ENCODE data around the gene LARGE2. TPM values are rescaled to one million over a fixed set of nuclear protein-coding genes. Genes with fewer than 3 reads are reported as not detected.

The LARGE2 gene
- total RNA-seq, 1 experiment from 2014 or later: 18.4 TPM

DNA sequence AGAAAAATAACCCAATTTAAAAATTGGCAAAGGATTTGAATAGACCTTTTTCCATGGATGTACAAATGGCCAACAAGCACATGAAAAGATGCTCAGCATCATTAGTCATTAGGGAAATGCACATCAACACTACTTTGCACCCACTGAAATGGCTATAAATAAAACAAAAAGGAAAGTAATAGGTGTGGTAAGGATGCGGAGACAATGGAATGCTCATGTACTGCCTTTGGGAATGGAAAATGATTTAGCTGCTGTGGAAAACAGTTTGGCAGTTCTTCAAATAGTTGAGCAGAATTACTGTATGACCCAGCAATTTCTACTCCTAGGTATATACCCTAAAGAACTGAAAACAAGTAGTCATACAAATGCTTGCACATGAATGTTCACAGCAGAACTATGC lies 37.4 kb downstream of the LARGE2 start:
- no peaks in the 10 kb centered on the region for H3K9me2 ChIP-seq (replicated peaks; ENCODE audit: low read length)
- H4K20me1 ChIP-seq (ENCODE audit: low read length): no peaks in the 10 kb centered on the region
- H3K27ac ChIP-seq (ENCODE audit: low read length): no peak overlapping the region
- H3K9ac ChIP-seq (ENCODE audit: low read length): no peak overlapping the region
- no peaks in the 10 kb centered on the region for H3K4me1 ChIP-seq (ENCODE audit: insufficient read depth, low read length)
- no peak overlapping the region for H3K4me3 ChIP-seq (ENCODE audit: low read length)
- H3K27me3 ChIP-seq (ENCODE audit: low read length): no peaks in the 10 kb centered on the region
- H2AFZ ChIP-seq (ENCODE audit: low read length): no peak overlapping the region
- intact Hi-C loops (cut with micrococcal nuclease): loop anchor here (10.0 kb wide), 1 partner anchor 275 kb away; no protein-coding TSS in a partner anchor
- no peak for ATAC-seq
- DNase-seq: no peak
- no peaks in the 10 kb centered on the region for H3K36me3 ChIP-seq (ENCODE audit: low read depth, low read length)
- H3F3A ChIP-seq (ENCODE audit: low read length, unreplicated experiment): no peaks in the 10 kb centered on the region
- ChIA-PET POLR2A (ENCODE audit: unreplicated experiment) (no interaction called here), CTCF (no interaction called here)
- BruUV-seq (replicated peaks): no TSS peak
- no peak overlapping the region for H3K4me2 ChIP-seq (ENCODE audit: low read length)
- TF ChIP-seq EZH2 (IDR thresholded peaks at IDR 0.05; ENCODE audit: low read length, unreplicated experiment) (no peak), EZH2phosphoT487 (IDR thresholded peaks at IDR 0.05; ENCODE audit: borderline replicate concordance, low read length) (no peak)
- TF ChIP-seq, protein P1, sequence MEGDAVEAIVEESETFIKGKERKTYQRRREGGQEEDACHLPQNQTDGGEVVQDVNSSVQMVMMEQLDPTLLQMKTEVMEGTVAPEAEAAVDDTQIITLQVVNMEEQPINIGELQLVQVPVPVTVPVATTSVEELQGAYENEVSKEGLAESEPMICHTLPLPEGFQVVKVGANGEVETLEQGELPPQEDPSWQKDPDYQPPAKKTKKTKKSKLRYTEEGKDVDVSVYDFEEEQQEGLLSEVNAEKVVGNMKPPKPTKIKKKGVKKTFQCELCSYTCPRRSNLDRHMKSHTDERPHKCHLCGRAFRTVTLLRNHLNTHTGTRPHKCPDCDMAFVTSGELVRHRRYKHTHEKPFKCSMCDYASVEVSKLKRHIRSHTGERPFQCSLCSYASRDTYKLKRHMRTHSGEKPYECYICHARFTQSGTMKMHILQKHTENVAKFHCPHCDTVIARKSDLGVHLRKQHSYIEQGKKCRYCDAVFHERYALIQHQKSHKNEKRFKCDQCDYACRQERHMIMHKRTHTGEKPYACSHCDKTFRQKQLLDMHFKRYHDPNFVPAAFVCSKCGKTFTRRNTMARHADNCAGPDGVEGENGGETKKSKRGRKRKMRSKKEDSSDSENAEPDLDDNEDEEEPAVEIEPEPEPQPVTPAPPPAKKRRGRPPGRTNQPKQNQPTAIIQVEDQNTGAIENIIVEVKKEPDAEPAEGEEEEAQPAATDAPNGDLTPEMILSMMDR (conservative IDR thresholded peaks at IDR 0.05; ENCODE audit: low read depth, low read length): no peak
- no peaks in the 10 kb centered on the region for H3K79me2 ChIP-seq (ENCODE audit: low read length)
- no peaks in the 10 kb centered on the region for H3K9me3 ChIP-seq (ENCODE audit: low read length)

DNA sequence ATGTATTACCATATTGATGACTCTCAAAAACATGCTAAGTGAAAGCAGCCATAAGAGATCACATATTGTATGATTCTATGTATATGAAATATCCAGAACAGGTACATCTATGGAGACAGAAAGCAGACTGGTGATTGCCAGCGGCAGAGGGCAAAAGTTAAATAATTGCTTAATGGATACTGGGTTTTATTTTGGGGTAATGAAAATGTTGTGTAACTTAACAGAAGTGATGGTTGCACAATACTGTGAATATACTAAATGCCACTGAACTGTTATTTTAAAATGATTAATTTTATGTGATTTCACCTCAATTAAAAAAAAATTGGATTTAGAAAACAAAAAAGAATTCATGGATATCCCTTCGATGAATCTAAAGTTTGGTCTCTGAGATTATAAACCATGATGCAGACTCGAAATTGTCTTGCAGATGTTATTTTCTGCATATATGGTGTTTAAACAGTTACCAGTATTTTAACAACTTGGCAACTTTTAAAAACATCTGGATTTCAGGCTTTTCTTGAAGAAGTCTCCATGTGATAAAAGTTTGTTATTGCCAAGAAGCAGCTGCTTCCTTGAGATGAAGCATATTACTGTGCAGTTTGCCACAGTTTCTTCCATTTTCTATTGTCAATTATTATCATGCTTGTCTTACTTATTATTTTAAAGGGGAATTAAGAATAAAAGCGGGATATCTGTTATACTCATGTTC lies 38.1 kb downstream of the LARGE2 start:
- Histone ChIP-seq H3K4me1 (ENCODE audit: insufficient read depth, low read length) (no peaks in the 10 kb centered on the region), H4K20me1 (ENCODE audit: low read length) (no peaks in the 10 kb centered on the region), H3K36me3 (ENCODE audit: low read depth, low read length) (no peaks in the 10 kb centered on the region), H3K9ac (ENCODE audit: low read length) (no peak overlapping the region), H3F3A (ENCODE audit: low read length, unreplicated experiment) (no peaks in the 10 kb centered on the region), H3K27me3 (ENCODE audit: low read length) (no peaks in the 10 kb centered on the region), H2AFZ (ENCODE audit: low read length) (no peak overlapping the region), H3K27ac (ENCODE audit: low read length) (no peak overlapping the region), H3K4me3 (ENCODE audit: low read length) (no peak overlapping the region), H3K9me3 (ENCODE audit: low read length) (no peaks in the 10 kb centered on the region), H3K9me2 (replicated peaks; ENCODE audit: low read length) (no peaks in the 10 kb centered on the region), H3K4me2 (ENCODE audit: low read length) (no peak overlapping the region), H3K79me2 (ENCODE audit: low read length) (no peaks in the 10 kb centered on the region)
- intact Hi-C loops (cut with micrococcal nuclease): loop anchor here (10.0 kb wide), 1 partner anchor 274 kb away; no protein-coding TSS in a partner anchor
- BruUV-seq (replicated peaks): no TSS peak
- CTCF ChIA-PET: no interaction called here
- ATAC-seq (no peak), DNase-seq (no peak)
- TF ChIP-seq EZH2 (IDR thresholded peaks at IDR 0.05; ENCODE audit: low read length, unreplicated experiment) (no peak), EZH2phosphoT487 (IDR thresholded peaks at IDR 0.05; ENCODE audit: borderline replicate concordance, low read length) (no peak)
- TF ChIP-seq, protein P1 (conservative IDR thresholded peaks at IDR 0.05; ENCODE audit: low read depth, low read length): no peak
- POLR2A ChIA-PET (ENCODE audit: unreplicated experiment): no interaction called here

DNA sequence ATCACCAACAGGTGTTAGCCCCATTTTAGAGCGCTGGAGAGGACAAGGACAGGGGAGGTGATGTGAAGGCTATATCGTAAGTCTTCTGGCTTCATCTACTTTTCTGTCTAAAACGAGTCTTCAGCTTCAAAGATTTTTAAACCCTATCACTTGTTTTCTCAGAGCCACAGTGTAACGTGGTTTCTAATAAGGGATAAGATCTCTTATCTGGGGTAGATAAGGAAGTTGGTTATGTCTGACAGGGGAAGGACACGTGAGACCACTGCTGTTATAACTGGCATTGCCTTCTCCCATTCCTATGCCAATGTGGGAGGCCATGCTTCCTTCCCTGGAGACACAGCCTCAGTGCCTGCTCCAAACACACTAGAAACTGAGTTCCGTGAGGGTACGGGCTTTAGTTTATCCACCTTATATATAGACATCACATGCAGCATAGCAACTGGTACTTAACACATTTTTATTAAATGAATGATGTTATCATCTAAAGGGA lies 39.3 kb downstream of the LARGE2 start:
- no TSS peak for BruUV-seq (replicated peaks)

More for the DNA sequence above, 39.3 kb downstream of the LARGE2 start:
- H3K27ac ChIP-seq (ENCODE audit: low read length): no peak overlapping the region
- no peaks in the 10 kb centered on the region for H3K9me3 ChIP-seq (ENCODE audit: low read length)
- no peaks in the 10 kb centered on the region for H3K4me1 ChIP-seq (ENCODE audit: insufficient read depth, low read length)
- no peak for DNase-seq
- no peak overlapping the region for H3K4me3 ChIP-seq (ENCODE audit: low read length)
- ATAC-seq: no peak
- no peaks in the 10 kb centered on the region for H3F3A ChIP-seq (ENCODE audit: low read length, unreplicated experiment)
- H3K9me2 ChIP-seq (replicated peaks; ENCODE audit: low read length): no peaks in the 10 kb centered on the region
- intact Hi-C loops (cut with micrococcal nuclease): loop anchor here (10.0 kb wide), 1 partner anchor 273 kb away; no protein-coding TSS in a partner anchor
- H3K9ac ChIP-seq (ENCODE audit: low read length): no peak overlapping the region
- no peaks in the 10 kb centered on the region for H4K20me1 ChIP-seq (ENCODE audit: low read length)
- POLR2A ChIA-PET (ENCODE audit: unreplicated experiment): no interaction called here
- TF ChIP-seq, protein P1 (conservative IDR thresholded peaks at IDR 0.05; ENCODE audit: low read depth, low read length): no peak
- TF ChIP-seq EZH2 (IDR thresholded peaks at IDR 0.05; ENCODE audit: low read length, unreplicated experiment): no peak
- H3K4me2 ChIP-seq (ENCODE audit: low read length): no peak overlapping the region
- no peaks in the 10 kb centered on the region for H3K36me3 ChIP-seq (ENCODE audit: low read depth, low read length)
- H3K79me2 ChIP-seq (ENCODE audit: low read length): no peaks in the 10 kb centered on the region
- H2AFZ ChIP-seq (ENCODE audit: low read length): no peak overlapping the region
- CTCF ChIA-PET: no interaction called here
- no peaks in the 10 kb centered on the region for H3K27me3 ChIP-seq (ENCODE audit: low read length)
